DMS53 treated with DMSO at 0.1 percent for 48 hours (cell line): ENCODE measurements around the gene SHANK1.

Experiments
- DNase-seq: peaks from one replicate; lab custom pipeline; 2025; ENCODE audit not compliant: unreplicated experiment; lab: John Stamatoyannopoulos, UW

The SHANK1 gene

GRCh38 chr19:50690439-50690838 is 29.2 kb downstream of the SHANK1 start:
- no peak for DNase-seq

- DNase-seq = no peak
Observed at GRCh38 chr19:50688766-50689165, 30.8 kb downstream of the SHANK1 start.

GRCh38 chr19:50686310-50687032 is 33.1 kb downstream of the SHANK1 start:
- no peak for DNase-seq

- peak; percentile 5 for DNase-seq
Observed at GRCh38 chr19:50679177-50680125, 40.2 kb downstream of the SHANK1 start.

GRCh38 chr19:50678323-50678722 is 41.3 kb downstream of the SHANK1 start:
- no peak for DNase-seq

- DNase-seq = no peak
Observed at GRCh38 chr19:50677636-50678035, 42.0 kb downstream of the SHANK1 start.

GRCh38 chr19:50676625-50677197 is 42.9 kb downstream of the SHANK1 start:
- no peak for DNase-seq

GRCh38 chr19:50673118-50673517 is 46.5 kb downstream of the SHANK1 start:
- no peak for DNase-seq

GRCh38 chr19:50670102-50670380 is 49.6 kb downstream of the SHANK1 start:
- no peak for DNase-seq

GRCh38 chr19:50669302-50670101 is 50.1 kb downstream of the SHANK1 start:
- no peak for DNase-seq

GRCh38 chr19:50668879-50669278 is 50.7 kb downstream of the SHANK1 start:
- no peak for DNase-seq

- no peak for DNase-seq
Observed at GRCh38 chr19:50668416-50668815, 51.2 kb downstream of the SHANK1 start.

- DNase-seq = no peak
Observed at GRCh38 chr19:50667759-50668231, 51.8 kb downstream of the SHANK1 start.

GRCh38 chr19:50667177-50667758 is 52.3 kb downstream of the SHANK1 start:
- no peak for DNase-seq

- no peak for DNase-seq
Observed at GRCh38 chr19:50666346-50667176, 53.0 kb downstream of the SHANK1 start.

- DNase-seq = no peak
Observed at GRCh38 chr19:50664204-50664603, 55.4 kb downstream of the SHANK1 start.

- DNase-seq = no peak
Observed at GRCh38 chr19:50663482-50663790, 56.2 kb downstream of the SHANK1 start.

GRCh38 chr19:50662651-50663481 is 56.7 kb downstream of the SHANK1 start:
- DNase-seq = no peak
